ENCODE data around the gene CHST15.
"Not testable (repeated sequence)": the region's sequence is repeated elsewhere in the genome, so short reads cannot be mapped to it uniquely, and the experiment has no call there.

Gene CHST15

DNA sequence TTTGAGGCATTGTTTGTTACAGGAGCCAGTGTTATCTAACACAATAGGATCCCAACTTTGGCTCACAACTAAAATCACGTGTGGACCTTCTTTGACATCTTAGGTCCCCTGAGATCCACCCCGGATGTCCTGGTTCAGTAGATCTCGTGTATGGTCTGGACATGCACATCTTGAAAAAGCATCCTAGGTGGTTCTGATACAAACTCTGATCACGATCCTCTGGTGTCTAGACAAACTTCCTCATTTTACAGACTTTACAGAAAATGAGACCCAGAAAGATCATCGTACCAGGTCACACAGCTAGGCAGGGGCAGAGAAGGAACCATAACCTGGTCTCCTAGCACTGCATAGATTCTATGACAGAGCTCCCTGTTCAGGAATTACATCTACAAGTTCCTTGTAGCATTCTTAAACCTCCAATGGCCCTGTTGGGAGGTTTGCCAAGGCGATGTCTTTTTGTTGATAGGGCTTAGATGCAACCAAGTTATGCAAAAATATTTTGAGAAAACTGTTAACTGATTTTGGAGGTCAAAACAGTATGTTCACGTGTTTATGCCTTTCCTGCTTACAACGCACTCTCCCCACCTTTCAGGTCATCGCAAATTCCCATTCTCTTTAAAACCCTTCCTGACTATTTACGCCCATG, 30.8 kb upstream of the CHST15 start:
- DNase-seq (ENCODE audit: low read depth, low spot score): no peak

DNA sequence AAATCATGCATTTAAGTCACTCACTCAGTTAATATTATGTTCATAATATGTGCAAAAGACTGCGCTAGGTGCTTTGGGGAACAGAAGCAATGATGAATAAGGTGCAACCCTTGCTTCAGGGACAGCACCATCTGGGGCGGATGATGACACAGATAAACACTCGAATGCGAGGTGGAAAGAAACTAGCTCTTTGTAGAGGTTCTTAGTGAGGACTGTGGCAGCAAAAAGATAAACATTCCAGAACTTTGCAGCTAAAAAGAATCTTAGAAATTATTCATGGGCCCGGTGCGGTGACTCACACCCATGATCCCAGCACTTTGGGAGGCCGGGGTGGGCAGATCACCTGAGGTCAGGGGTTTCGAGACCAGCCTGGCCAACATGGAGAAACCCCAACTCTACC, 29.8 kb upstream of the CHST15 start:
- no peak for DNase-seq (ENCODE audit: low read depth, low spot score)

DNA sequence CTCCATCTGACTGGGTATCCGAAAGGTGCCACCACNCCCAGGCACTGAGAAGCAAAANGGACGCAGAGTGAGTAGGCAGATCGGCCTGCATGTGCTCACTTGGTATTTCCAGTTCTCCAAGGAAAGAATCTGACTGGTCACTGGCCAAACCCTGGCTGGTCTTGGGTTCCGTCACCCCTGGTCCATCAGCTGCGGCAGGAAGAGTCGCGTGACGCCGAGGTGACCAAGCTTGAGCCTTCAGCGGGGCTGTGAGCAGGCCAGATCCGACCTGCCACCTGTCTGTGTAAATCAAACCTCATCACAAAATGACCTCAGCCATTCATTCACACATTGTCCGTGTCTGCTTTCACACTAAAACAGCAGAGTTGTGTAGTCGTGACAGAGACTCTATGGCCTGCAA, 28.8 kb upstream of the CHST15 start:
- no peak for DNase-seq (ENCODE audit: low read depth, low spot score)

- DNase-seq (ENCODE audit: low read depth, low spot score): no peak
Observed at GRCh38 chr10:124120410-124121061, 27.1 kb upstream of the CHST15 start.

DNA sequence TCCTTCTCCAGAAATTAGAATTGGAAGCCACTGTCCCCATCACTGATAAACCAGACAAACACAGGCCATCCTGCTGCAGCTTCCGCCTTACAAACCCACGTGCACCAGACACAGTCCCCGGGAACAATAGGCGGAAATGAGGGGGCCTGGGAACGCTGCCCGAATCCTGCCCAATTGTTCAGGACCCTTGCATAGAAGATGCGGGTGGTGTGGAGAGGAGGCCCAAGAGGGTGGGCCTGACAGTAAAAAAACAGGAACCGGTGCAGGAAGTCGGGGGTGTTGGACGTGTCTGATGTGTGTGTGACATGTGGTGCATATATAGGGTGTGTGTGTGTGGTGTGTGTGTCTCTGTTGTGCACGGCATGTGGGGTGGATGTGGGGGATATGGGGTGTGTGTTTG, 26.5 kb upstream of the CHST15 start:
- DNase-seq (ENCODE audit: low read depth, low spot score): no peak

- DNase-seq (ENCODE audit: low read depth, low spot score): no peak
Observed at GRCh38 chr10:124119216-124119615, 25.8 kb upstream of the CHST15 start.

GRCh38 chr10:124117833-124118232, 24.4 kb upstream of the CHST15 start:
- no peak for DNase-seq (ENCODE audit: low read depth, low spot score)

- no peak for DNase-seq (ENCODE audit: low read depth, low spot score)
Observed at GRCh38 chr10:124117511-124117785, 24.1 kb upstream of the CHST15 start.

- DNase-seq (ENCODE audit: low read depth, low spot score): no peak
Observed at GRCh38 chr10:124116771-124117510, 23.5 kb upstream of the CHST15 start.

DNA sequence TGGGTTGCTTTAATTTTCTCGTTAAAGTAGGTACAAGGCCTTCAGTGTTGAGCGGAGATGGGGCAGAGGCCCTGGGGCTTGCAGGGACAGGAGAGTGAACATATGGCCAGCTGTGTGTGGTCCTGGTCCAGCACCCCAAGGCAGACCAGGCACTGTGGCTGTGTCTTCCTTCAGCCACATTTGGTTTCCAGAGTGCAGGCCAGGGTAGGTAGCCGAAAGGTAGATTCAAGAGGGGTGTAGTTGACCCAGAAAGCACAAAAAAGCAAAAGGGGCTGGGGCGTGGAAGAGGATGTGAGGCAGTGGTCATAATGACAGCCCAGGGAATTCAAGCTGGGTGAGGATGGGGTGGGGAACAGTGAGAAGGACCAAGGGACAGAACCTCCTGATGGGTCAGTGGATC, 21.3 kb upstream of the CHST15 start:
- no peak for DNase-seq (ENCODE audit: low read depth, low spot score)

GRCh38 chr10:124112891-124113580, 19.6 kb upstream of the CHST15 start:
- DNase-seq (ENCODE audit: low read depth, low spot score): no peak

DNA sequence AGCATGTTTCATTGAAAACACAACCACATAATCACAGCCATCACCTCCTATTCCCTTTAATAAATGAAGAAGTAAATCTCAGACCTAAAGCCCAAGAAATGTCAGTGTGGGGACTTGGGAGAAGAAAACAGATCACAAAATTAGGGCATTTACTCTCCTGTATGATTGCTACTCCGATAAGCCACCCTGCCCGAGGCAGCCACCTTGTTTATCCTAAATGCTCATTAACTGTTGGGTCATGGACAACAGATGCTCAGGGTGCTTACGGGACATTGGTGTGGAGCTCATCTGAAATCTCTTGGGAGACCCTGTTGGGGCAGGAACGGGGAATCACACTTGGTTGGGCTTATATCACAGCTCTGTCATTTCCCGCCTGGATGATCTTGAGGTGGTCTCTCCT, 17.5 kb upstream of the CHST15 start:
- no peak for DNase-seq (ENCODE audit: low read depth, low spot score)

- no peak for DNase-seq (ENCODE audit: low read depth, low spot score)
Observed at GRCh38 chr10:124109261-124109660, 15.9 kb upstream of the CHST15 start.

DNA sequence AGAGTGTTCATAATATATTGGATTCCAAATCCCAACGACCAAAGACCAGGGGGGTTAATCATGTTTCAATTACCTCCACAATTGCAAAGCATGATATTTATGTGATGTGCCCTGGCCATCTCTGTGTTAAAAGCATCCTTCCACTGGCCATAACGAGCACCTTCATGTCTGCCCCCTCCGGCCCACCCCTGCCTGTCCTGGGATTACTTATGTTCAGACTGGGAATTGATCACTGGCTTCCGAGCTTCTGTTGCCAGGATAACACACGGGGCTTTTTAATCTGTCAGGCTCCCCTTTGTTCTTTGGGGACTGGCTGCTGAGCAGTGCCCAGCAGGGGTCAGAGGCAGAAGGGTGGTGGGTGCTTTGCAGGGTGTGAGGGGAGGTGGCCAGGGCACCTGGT, 13.7 kb upstream of the CHST15 start:
- no peak for DNase-seq (ENCODE audit: low read depth, low spot score)

DNA sequence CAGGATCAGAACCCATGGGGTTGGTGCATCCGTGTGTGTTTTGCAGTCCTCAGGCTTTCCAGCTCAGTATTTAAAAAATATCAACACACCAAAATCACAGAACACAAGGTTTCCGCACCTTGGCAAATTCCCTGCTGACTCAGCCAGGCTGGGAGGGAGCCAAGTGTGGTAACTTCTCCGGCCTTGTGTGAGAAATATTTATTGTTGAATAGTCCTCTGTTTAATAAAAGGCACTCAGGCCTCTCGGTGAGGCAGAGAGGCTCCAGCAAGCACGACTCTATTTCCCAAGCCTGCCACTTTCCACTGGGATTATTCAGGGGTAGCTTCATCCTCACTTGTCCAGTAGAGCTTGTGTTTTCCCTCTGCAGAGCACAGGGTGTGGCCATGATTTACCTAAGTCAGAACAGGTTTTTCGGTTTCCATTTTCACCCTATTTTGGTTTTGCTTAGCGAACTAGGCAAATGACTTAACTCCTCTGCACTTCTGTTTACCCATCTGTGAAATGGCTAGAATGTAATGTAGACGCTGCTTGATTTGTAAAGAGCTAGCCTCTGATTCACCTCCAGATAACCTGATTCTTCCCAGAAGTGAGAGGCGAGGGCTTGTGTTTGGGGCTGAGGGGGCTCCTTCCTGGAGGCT, 13.0 kb upstream of the CHST15 start:
- DNase-seq (ENCODE audit: low read depth, low spot score): no peak

DNA sequence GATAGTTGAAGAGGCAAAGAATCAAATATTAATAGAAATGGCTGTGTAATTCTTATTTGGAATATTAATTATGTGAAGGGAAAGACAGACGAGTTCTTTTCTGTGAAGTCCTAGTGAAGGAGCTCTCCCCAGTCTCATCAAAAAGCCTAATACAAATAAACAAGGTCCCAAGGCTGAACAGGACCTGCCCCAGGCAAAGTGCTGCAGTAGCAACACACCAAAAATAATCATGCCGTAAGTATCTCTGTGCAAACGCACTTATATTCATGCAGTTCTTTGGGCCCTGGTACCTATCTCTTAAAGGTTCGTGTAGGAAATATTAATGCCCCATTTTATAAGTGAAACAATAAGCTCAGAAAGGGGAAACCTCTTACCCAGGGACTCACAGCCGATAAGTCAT, 12.2 kb upstream of the CHST15 start:
- no peak for DNase-seq (ENCODE audit: low read depth, low spot score)

DNA sequence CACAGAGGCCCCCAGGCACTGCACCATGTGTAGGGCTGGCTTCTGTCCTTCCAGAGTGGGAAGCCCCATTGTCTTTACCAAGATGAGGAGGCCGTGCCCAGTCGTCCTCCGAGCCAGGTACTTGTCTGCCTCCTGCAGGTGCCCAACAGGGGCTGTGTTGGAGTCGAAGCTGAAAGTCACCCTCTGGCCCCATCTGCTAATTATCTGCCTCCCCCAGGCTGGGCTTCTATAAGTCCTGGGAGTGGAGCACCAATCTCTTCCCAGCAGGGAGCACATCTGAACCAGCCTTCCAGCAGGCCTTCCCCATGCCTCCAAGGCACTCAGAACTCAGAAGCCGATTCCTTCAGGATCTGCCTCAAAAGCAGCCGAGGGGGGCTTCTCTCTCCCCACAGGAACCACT, 11.6 kb upstream of the CHST15 start:
- DNase-seq (ENCODE audit: low read depth, low spot score): no peak

DNA sequence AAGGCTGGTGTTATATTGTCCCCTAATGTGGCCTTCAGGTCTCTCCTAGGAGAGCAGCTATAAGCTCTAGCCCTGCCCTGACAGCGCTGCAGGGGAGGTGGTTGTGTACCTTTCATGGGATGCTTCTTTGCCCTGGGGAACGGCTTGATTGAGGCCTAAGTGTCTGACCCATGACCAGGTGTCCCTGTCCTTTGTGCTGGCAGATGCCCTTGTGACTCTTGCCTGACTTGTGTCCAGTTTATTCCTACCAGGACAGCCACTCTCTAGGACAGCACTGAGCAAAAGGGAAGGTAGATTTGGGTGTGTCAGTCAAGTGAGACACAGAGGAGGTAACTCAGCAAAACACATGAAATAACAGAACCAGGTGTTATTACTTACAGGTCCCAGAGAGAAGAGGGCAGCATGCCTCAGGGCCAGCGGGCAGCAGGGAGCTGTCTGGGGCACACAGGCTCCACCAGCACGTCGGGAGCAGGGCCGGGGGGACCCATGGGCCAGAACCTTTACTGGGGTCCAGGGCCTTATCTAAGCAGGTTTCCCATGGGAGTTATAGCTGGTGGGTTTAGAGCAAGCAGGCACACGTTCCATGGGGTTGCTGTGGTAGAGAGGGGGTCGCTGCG, 10.7 kb upstream of the CHST15 start:
- DNase-seq (ENCODE audit: low read depth, low spot score): no peak

GRCh38 chr10:124101351-124101750, 8.0 kb upstream of the CHST15 start:
- no peak for DNase-seq (ENCODE audit: low read depth, low spot score)

DNA sequence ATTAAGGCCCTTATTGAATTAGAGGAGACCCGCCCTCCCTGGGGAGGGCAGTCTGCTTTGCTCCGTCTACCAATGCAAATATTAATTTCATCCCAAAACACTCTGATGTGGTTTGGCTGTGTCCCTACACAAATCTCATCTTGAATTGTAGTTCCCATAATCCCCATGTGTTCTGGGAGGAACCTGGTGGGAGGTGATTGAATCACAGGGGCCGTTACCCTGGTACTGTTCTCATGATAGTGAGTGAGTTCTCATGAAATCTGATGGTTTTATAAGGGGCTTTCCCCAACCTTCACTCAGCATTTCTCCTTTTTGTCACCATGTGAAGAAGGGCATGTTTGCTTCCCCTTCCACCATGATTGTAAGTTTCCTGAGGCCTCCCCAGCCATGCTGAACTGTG, 7.3 kb upstream of the CHST15 start:
- not testable (repeated sequence) for DNase-seq (ENCODE audit: low read depth, low spot score)

DNA sequence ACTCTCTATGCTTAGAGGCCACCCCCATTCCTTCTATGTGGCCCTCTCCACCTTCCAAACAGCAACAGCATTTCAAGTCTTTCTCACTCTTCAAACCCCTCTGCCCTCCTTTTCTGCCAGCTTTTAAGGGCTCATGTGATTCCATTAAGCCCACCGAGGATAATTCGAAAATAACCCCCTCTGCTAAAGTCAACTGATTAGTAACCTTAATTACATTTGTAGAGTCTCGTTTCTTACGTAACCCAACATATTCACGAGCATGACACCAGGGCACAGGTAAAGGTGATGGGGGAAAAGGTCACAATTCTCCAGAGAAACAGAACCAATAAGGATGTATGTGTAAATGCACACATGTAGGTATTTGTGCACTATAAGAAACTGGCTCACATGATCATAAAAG, 6.7 kb upstream of the CHST15 start:
- DNase-seq (ENCODE audit: low read depth, low spot score): no peak

- no peak for DNase-seq (ENCODE audit: low read depth, low spot score)
Observed at GRCh38 chr10:124099604-124100003, 6.2 kb upstream of the CHST15 start.

Data from iPS DF 19.7 (cell line).